Measurements from ENCODE around the gene STX12.
"Not testable (repeated sequence)": the region's sequence is repeated elsewhere in the genome, so short reads cannot be mapped to it uniquely, and the experiment has no call there.

STX12 gene

DNA sequence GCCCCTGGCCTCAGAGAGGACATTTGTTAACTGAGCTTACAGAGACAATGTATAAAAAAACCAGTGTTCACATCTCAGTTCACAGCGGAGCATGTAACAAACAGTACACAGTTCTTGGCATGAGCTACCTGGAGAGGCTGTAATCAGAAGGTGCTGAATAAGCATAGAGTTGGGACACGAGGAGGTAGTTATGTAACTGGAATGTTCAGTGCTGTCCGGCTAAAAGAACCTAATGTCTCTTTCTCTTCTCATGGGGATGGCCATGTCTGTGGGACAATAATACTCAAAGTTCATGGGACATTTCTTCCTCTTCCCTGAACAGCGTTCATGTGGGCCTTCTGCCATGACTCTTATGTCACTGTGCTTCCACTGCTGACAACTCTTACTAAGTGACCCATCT is 17.2 kb upstream of the STX12 start:
- Histone ChIP-seq H3K9ac (ENCODE audit: low read depth, low read length) (no peak overlapping the region), H3K4me3 (ENCODE audit: low read depth, low read length) (no peak overlapping the region), H3K4me1 (ENCODE audit: control insufficient read depth, insufficient read depth, low read length) (no peaks in the 10 kb centered on the region), H3K9me3 (ENCODE audit: control insufficient read depth, insufficient read depth, low read length) (no peaks in the 10 kb centered on the region), H3K27me3 (ENCODE audit: control insufficient read depth, insufficient read depth, low read length) (no peaks in the 10 kb centered on the region), H3K36me3 (ENCODE audit: control insufficient read depth, insufficient read depth, low read length) (peaks cover 6% of the 10 kb centered on the region)

DNA sequence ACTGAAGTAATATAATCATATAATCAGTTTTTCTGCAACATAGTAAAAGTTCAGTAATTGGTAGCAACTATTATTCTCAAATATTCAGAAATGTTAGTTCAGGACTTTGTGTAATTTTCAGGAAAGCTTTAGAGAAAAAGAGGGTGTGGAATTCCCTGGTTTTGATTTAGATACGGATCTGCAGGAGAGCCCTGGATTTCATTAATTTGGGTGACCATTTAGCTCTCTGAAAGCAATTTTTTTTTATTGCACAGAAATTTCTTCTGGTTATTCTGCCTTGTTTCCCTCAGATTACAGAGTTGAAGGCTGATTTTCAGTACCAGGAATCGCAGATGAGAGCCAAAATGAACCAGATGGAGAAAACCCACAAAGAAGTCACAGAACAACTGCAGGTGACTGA is 13.8 kb upstream of the STX12 start:
- H3K4me1 ChIP-seq (ENCODE audit: control insufficient read depth, insufficient read depth, low read length), result no peaks in the 10 kb centered on the region
- peaks cover 4% of the 10 kb centered on the region for H3K36me3 ChIP-seq (ENCODE audit: control insufficient read depth, insufficient read depth, low read length)
- H3K4me3 ChIP-seq (ENCODE audit: low read depth, low read length), result no peak overlapping the region
- H3K9me3 ChIP-seq (ENCODE audit: control insufficient read depth, insufficient read depth, low read length), result no peaks in the 10 kb centered on the region
- no peaks in the 10 kb centered on the region for H3K27me3 ChIP-seq (ENCODE audit: control insufficient read depth, insufficient read depth, low read length)
- H3K9ac ChIP-seq (ENCODE audit: low read depth, low read length), result no peak overlapping the region

DNA sequence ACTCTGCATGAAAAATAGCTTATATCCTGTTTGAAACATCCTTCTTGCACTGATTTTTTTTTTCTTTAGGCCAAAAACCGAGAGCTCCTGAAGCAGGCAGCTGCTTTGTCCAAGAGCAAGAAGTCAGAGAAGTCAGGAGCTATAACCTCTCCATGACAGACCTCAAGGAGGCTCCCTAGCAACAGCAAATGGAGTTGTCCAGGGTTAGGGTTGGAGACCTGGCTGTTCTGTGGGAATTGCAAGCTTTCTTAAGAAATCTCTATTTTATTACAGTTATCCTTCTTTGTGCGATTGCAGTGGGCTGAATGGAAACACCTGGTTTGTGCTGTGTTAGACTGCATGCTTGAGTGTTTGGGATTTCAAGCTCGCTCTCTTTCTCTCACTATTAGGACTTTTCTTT is 12.6 kb upstream of the STX12 start:
- H3K36me3 ChIP-seq (ENCODE audit: control insufficient read depth, insufficient read depth, low read length), result peaks cover under 1% of the 10 kb centered on the region
- no peaks in the 10 kb centered on the region for H3K9me3 ChIP-seq (ENCODE audit: control insufficient read depth, insufficient read depth, low read length)
- H3K4me1 ChIP-seq (ENCODE audit: control insufficient read depth, insufficient read depth, low read length), result no peaks in the 10 kb centered on the region
- no peak overlapping the region for H3K9ac ChIP-seq (ENCODE audit: low read depth, low read length)
- H3K4me3 ChIP-seq (ENCODE audit: low read depth, low read length), result no peak overlapping the region
- H3K27me3 ChIP-seq (ENCODE audit: control insufficient read depth, insufficient read depth, low read length), result no peaks in the 10 kb centered on the region

DNA sequence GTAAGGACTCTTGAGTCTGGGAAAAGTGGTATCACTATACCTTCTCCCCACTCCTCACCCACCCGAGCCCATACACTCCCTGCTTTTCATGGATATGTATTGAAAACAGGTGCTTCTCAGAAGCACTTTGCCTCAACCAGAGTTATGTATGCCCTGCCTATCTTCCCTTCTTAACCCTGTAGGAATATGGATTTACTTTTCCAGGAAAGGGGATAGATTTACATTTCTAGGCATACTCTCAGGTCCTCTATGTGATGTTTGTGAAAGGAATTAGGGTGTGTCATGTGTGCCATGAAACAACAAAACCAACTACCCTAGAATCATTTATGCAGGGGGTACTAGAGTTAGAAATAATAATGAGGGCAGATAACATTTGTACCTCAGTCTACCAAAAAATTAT is 11.0 kb upstream of the STX12 start:
- H3K9ac ChIP-seq (ENCODE audit: low read depth, low read length), result no peak overlapping the region

DNA sequence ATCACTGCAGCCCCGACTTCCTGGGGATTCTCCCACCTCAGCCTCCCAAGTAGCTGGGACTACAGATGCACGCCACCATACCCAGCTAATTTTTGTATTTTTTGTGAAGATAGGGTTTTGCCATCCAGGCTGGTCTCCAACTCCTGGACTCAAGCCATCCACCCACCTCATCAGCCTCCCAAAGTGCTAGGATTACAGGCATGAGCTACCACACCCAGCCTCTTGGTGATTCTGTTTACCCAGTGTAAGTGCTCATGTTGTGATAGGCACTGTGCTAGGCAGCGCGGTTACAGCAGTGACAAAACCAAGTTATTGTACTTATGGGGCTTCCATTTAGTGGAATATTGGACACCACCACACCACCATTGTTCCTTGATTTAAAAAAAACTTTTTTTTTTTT is 9.7 kb upstream of the STX12 start:
- Histone ChIP-seq H3K9ac (ENCODE audit: low read depth, low read length) (no peak overlapping the region), H3K36me3 (ENCODE audit: control insufficient read depth, insufficient read depth, low read length) (no peaks in the 10 kb centered on the region), H3K9me3 (ENCODE audit: control insufficient read depth, insufficient read depth, low read length) (no peaks in the 10 kb centered on the region), H3K4me1 (ENCODE audit: control insufficient read depth, insufficient read depth, low read length) (no peaks in the 10 kb centered on the region), H3K4me3 (ENCODE audit: low read depth, low read length) (no peak overlapping the region), H3K27me3 (ENCODE audit: control insufficient read depth, insufficient read depth, low read length) (no peaks in the 10 kb centered on the region)

More for the DNA sequence above, 11.0 kb upstream of the STX12 start:
- Histone ChIP-seq H3K4me3 (ENCODE audit: low read depth, low read length) (no peak overlapping the region), H3K36me3 (ENCODE audit: control insufficient read depth, insufficient read depth, low read length) (no peaks in the 10 kb centered on the region), H3K4me1 (ENCODE audit: control insufficient read depth, insufficient read depth, low read length) (no peaks in the 10 kb centered on the region), H3K9me3 (ENCODE audit: control insufficient read depth, insufficient read depth, low read length) (no peaks in the 10 kb centered on the region), H3K27me3 (ENCODE audit: control insufficient read depth, insufficient read depth, low read length) (no peaks in the 10 kb centered on the region)

DNA sequence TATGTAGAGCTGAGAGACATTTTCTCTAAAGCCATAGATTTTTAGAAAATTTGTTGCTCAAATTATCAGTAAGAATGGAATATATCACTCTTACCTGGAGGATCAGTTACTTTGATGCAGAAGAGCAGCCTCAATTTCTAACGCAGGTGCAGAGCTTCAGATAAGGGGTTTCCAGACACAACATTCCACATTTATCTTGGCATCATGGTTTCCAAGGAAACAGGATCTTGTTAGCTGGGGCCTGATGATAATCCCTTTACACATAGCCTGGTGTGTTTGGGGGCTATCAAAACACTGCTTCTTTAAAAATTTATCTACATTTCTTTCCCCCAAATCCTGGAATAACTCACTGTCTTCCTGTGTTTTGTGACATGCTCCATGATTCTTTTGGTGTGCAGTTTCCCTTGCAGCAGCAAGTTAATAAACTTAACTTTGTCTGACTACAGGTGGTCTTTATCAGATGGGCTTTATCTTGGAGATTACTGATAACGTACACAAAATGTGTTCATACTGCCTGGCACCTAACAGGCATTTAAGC is 2.7 kb upstream of the STX12 start:
- Histone ChIP-seq H3K36me3 (ENCODE audit: control insufficient read depth, insufficient read depth, low read length) (no peaks in the 10 kb centered on the region), H3K4me3 (ENCODE audit: low read depth, low read length) (no peak overlapping the region), H3K9me3 (ENCODE audit: control insufficient read depth, insufficient read depth, low read length) (no peaks in the 10 kb centered on the region), H3K4me1 (ENCODE audit: control insufficient read depth, insufficient read depth, low read length) (peaks cover 5% of the 10 kb centered on the region), H3K9ac (ENCODE audit: low read depth, low read length) (no peak overlapping the region), H3K27me3 (ENCODE audit: control insufficient read depth, insufficient read depth, low read length) (no peaks in the 10 kb centered on the region)

DNA sequence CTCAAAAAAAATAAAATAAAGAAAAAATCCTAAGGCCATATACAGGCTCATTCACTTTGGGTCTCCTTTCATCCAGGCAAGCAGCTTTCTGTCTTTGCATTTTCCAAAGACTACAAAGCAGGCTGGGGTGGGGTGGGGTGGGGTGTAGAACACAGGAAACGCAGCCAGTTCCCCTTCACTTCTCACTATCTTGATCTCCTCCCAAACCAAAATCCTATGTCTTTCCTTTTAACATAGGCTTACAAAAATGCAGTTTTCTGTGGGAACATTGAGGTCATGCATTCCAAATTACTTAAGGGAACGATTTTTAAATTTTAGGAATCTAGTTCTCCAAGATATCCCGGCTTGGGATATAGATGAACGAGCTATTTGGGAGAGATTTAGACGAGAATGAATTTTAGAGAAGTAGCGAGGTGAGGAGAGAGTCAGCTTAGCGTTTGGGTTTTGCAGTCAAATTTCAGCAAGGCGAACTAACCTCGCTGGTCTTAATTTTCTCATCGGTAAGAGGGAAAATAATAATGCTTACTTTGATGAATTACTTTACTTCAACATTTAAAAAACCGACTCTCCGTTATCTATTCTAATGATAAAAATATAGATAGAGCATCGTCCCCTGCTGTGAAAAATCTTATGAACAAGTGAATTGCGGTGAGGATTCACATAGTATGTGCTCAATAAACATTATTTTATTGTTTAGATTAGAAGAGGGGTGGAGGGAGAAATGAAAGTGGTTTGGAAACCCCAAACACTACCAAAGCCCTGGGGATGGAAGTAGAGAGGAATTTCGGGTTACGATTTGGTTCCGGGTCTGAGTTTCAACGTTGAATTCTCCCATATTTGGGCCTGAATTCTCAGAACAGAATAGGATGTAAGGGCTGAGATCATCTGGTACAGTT is 735 bp upstream of the STX12 start:
- Histone ChIP-seq H3K27me3 (ENCODE audit: control insufficient read depth, insufficient read depth, low read length) (no peaks in the 10 kb centered on the region), H3K36me3 (ENCODE audit: control insufficient read depth, insufficient read depth, low read length) (no peaks in the 10 kb centered on the region), H3K9me3 (ENCODE audit: control insufficient read depth, insufficient read depth, low read length) (no peaks in the 10 kb centered on the region), H3K9ac (ENCODE audit: low read depth, low read length) (no peak overlapping the region), H3K4me1 (ENCODE audit: control insufficient read depth, insufficient read depth, low read length) (peaks cover 5% of the 10 kb centered on the region), H3K4me3 (ENCODE audit: low read depth, low read length) (peak overlapping the region; percentile 60)

DNA sequence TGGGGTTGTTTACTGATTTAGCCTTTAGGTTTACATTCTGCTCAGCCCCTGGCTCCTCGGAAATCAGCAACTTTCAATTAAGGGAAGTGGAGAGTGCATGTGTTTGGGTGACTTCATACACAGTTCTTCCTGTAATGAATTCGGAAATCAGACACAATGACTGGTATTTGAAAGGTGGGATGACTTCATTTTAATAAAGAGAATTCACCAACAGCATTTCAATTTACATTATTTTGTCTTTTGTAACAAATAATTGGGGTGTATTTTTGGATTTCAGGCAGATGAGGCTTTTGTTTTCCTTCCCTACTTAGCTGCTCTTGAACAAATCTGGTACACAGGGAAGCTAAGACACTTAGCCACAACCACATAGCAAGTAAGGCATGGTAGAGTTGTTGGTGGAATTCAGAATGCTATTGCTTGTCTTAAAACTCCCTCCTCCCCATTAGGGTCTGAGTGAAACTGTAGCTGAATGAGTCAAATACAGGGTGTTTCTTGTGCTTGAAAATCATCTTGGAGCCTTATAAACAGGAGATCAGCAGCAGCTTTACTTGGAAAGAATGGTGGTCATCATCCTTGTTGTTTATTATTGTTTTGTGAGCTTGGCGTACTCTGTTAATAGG is 917 bp downstream of the STX12 start:
- Histone ChIP-seq H3K9ac (ENCODE audit: low read depth, low read length) (peak overlapping the region; percentile 81), H3K4me3 (ENCODE audit: low read depth, low read length) (peak overlapping the region; percentile 94), H3K9me3 (ENCODE audit: control insufficient read depth, insufficient read depth, low read length) (no peaks in the 10 kb centered on the region), H3K36me3 (ENCODE audit: control insufficient read depth, insufficient read depth, low read length) (no peaks in the 10 kb centered on the region), H3K27me3 (ENCODE audit: control insufficient read depth, insufficient read depth, low read length) (no peaks in the 10 kb centered on the region), H3K4me1 (ENCODE audit: control insufficient read depth, insufficient read depth, low read length) (peaks cover 5% of the 10 kb centered on the region)

DNA sequence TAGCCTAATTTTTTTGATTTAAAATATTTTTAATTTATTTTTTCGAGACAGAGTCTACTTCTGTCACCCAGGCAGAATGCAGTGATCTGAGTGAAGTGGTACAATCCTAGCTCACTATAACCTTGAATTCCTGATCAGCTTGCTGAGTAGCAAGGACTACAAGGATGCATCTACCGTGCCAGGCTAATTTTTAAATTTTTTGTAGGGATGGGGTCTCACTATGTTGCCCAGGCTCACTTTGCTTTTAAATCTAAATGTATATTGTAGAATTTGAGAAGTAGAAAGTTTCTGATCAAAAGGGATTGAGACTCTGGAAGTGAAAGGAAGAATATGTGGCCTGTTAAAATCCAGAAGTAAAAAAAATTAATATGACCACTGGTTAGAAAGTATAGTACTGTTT is 1.6 kb downstream of the STX12 start:
- Histone ChIP-seq H3K9ac (ENCODE audit: low read depth, low read length) (no peak overlapping the region), H3K9me3 (ENCODE audit: control insufficient read depth, insufficient read depth, low read length) (no peaks in the 10 kb centered on the region), H3K4me3 (ENCODE audit: low read depth, low read length) (no peak overlapping the region), H3K36me3 (ENCODE audit: control insufficient read depth, insufficient read depth, low read length) (no peaks in the 10 kb centered on the region), H3K27me3 (ENCODE audit: control insufficient read depth, insufficient read depth, low read length) (no peaks in the 10 kb centered on the region), H3K4me1 (ENCODE audit: control insufficient read depth, insufficient read depth, low read length) (peaks cover 5% of the 10 kb centered on the region)

DNA sequence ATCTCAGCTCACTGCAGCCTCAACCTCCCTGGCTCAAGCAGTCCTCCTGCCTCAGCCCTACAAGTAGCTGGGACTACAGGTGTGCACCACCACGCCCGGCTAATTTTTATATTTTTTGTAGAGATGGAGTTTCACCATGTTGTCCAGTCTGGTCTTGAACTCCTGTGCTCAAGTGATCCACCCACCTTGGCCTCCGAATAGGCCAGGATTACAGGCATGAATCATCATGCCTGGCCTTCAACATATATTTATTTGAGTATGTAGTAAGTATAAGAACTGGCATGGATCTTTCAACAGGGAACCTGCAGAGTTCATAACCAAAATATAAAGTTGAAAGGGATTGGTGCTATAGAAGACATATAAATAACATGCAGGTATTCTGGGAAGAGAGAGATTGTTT is 2.3 kb downstream of the STX12 start:
- not testable (repeated sequence) for H3K9me3 ChIP-seq (ENCODE audit: control insufficient read depth, insufficient read depth, low read length); H3K36me3 ChIP-seq (ENCODE audit: control insufficient read depth, insufficient read depth, low read length); H3K4me3 ChIP-seq (ENCODE audit: low read depth, low read length); H3K9ac ChIP-seq (ENCODE audit: low read depth, low read length); H3K27me3 ChIP-seq (ENCODE audit: control insufficient read depth, insufficient read depth, low read length); H3K4me1 ChIP-seq (ENCODE audit: control insufficient read depth, insufficient read depth, low read length)

DNA sequence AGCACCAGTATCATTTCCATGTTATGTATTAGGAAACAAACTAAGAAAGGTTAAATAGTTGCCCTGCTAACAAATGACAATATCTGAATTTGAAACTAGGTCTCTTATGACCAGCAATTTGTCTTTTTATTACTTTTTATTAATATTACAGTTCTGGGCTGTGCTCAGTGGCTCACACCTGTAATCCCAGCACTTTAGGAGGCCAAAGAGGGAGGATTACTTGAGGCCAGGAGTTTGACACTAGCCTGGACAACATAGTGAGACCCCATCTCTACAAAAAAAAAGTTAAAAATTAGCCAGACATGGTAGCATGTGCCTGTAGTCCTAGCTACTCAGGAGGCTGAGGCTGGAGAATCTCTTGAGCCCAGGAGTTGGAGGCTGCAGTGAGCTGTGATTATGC is 3.3 kb downstream of the STX12 start:
- not testable (repeated sequence) for H3K9ac ChIP-seq (ENCODE audit: low read depth, low read length); H3K4me1 ChIP-seq (ENCODE audit: control insufficient read depth, insufficient read depth, low read length); H3K27me3 ChIP-seq (ENCODE audit: control insufficient read depth, insufficient read depth, low read length)

DNA sequence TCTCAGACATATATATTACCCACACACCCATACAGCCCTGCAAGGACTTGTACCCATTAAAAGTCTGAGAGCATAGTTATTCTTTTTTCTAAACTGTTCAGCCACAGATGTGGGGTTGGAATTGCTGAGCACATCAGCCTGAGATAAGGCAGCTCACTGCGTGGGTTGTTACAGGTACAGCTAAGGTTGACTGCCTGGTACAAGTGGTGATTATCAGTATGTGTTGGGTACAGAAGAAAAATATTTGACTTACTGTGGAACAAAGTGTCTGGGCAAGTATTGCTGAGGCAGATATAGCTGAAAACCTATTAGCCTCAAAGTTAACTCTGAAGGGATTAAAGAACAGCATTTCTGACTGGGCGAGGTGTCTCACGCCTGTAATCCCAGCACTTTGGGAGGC is 5.0 kb downstream of the STX12 start:
- H3K9ac ChIP-seq (ENCODE audit: low read depth, low read length), result no peak overlapping the region
- no peak overlapping the region for H3K4me3 ChIP-seq (ENCODE audit: low read depth, low read length)
- H3K36me3 ChIP-seq (ENCODE audit: control insufficient read depth, insufficient read depth, low read length), result no peaks in the 10 kb centered on the region
- H3K27me3 ChIP-seq (ENCODE audit: control insufficient read depth, insufficient read depth, low read length), result no peaks in the 10 kb centered on the region
- no peaks in the 10 kb centered on the region for H3K9me3 ChIP-seq (ENCODE audit: control insufficient read depth, insufficient read depth, low read length)
- H3K4me1 ChIP-seq (ENCODE audit: control insufficient read depth, insufficient read depth, low read length), result peaks cover 5% of the 10 kb centered on the region

More for the DNA sequence above, 3.3 kb downstream of the STX12 start:
- H3K36me3 ChIP-seq (ENCODE audit: control insufficient read depth, insufficient read depth, low read length); H3K9me3 ChIP-seq (ENCODE audit: control insufficient read depth, insufficient read depth, low read length); H3K4me3 ChIP-seq (ENCODE audit: low read depth, low read length): not testable (repeated sequence)

Data from iPS-15b (cell line).